ENCODE results near the gene INSIG2. TPM values are rescaled to one million over a fixed set of nuclear protein-coding genes. Genes with fewer than 3 reads are reported as not detected.
A peak's percentile ranks its signal among the peaks of the same experiment; 100 is the strongest.

INSIG2 gene
- total RNA-seq, 2 donors from 2014 or later: 25.0 to 25.3 TPM

- H3K4me1 ChIP-seq (ENCODE audit: control insufficient read depth in 1 of 2, low read depth in 2 of 2): peaks cover 7 to 26% of the 10 kb centered on the region in 2 donors
- no peaks in the 10 kb centered on the region for H3K36me3 ChIP-seq
- no peak overlapping the region for H3K4me3 ChIP-seq
- TF ChIP-seq CTCF (IDR thresholded peaks at IDR 0.05): no peak
- H3K9me3 ChIP-seq: no peaks in the 10 kb centered on the region
- H3K27me3 ChIP-seq (replicated peaks; ENCODE audit: insufficient read depth): no peaks in the 10 kb centered on the region
- ATAC-seq (ENCODE audit: insufficient number of reproducible peaks, low FRiP score, low read depth) (no peak), DNase-seq (ENCODE audit: low spot score) (no peak)
- H3K27ac ChIP-seq: no peak overlapping the region
Measured at GRCh38 chr2:118086024-118086633, 2.1 kb upstream of the INSIG2 start.

- no peaks in the 10 kb centered on the region for H3K36me3 ChIP-seq
- no peak for DNase-seq (ENCODE audit: low spot score)
- H3K27me3 ChIP-seq (replicated peaks; ENCODE audit: insufficient read depth): no peaks in the 10 kb centered on the region
- peak; percentile 39 for TF ChIP-seq CTCF (IDR thresholded peaks at IDR 0.05)
- peak; percentile 57 for ATAC-seq (ENCODE audit: insufficient number of reproducible peaks, low FRiP score, low read depth)
- no peaks in the 10 kb centered on the region for H3K9me3 ChIP-seq
- peaks cover 7 to 41% of the 10 kb centered on the region in 2 donors for H3K4me1 ChIP-seq (ENCODE audit: control insufficient read depth in 1 of 2, low read depth in 2 of 2)
- H3K4me3 ChIP-seq: peak overlapping the region; percentile 87
- H3K27ac ChIP-seq: peak overlapping the region; percentile 16 to 67
Measured at GRCh38 chr2:118089139-118089800, 999 bp downstream of the INSIG2 start.

- H3K4me1 ChIP-seq (ENCODE audit: control insufficient read depth in 1 of 2, low read depth in 2 of 2): peaks cover 7 to 45% of the 10 kb centered on the region in 2 donors
Measured at GRCh38 chr2:118090387-118091139, 2.3 kb downstream of the INSIG2 start.

GRCh38 chr2:118091140-118091478, 2.8 kb downstream of the INSIG2 start:
- Histone ChIP-seq H3K27ac (no peak overlapping the region), H3K36me3 (no peaks in the 10 kb centered on the region)

More at GRCh38 chr2:118090387-118091139, 2.3 kb downstream of the INSIG2 start:
- Histone ChIP-seq H3K9me3 (no peaks in the 10 kb centered on the region), H3K27me3 (replicated peaks; ENCODE audit: insufficient read depth) (no peaks in the 10 kb centered on the region), H3K27ac (no peak overlapping the region), H3K36me3 (no peaks in the 10 kb centered on the region), H3K4me3 (peak overlapping the region; percentile 87)
- DNase-seq (ENCODE audit: low spot score): no peak
- no peak for TF ChIP-seq CTCF (IDR thresholded peaks at IDR 0.05)
- ATAC-seq (ENCODE audit: insufficient number of reproducible peaks, low FRiP score, low read depth): no peak

More at GRCh38 chr2:118091140-118091478, 2.8 kb downstream of the INSIG2 start:
- TF ChIP-seq CTCF (IDR thresholded peaks at IDR 0.05): no peak
- Histone ChIP-seq H3K4me3 (no peak overlapping the region), H3K27me3 (replicated peaks; ENCODE audit: insufficient read depth) (no peaks in the 10 kb centered on the region), H3K4me1 (ENCODE audit: control insufficient read depth in 1 of 2, low read depth in 2 of 2) (peaks cover 7 to 47% of the 10 kb centered on the region in 2 donors), H3K9me3 (no peaks in the 10 kb centered on the region)
- ATAC-seq (ENCODE audit: insufficient number of reproducible peaks, low FRiP score, low read depth): no peak
- DNase-seq (ENCODE audit: low spot score): no peak
